ENCODE data around the gene KATNAL2. TPM values are rescaled to one million over a fixed set of nuclear protein-coding genes. Genes with fewer than 3 reads are reported as not detected.

Gene KATNAL2
- total RNA-seq, 1 experiment from 2014 or later = 12.1 TPM

DNA sequence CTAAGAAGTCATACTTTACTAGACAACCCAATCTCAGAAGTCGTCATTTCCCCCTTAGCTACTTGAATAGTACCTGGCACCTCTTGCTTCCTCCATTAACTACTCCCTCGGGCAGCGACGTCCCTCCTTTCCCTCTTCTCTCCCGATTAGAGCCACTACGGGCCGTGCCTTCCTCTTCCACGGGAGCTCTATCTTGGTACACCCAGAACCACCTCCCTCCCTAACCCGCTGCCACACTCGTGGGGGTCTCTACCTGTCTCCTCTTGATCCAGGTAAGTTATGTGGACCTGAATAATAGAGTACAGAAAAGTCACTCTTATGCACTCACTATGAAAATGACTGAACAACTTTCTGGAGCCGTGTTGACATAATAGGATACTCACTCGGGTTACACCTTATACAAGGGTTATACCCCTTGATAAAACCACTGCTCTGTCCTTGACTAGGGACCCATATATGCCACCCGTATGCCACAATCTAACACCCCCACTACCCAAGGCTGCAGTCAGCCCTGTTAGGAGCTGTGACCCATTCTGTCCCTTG is 233.5 kb downstream of the KATNAL2 start:
- no peaks in the 10 kb centered on the region for H3K27me3 Mint-ChIP-seq (ENCODE audit: low read depth)
- peak; percentile 2; the same call in 1 of the 2 replicates for ATAC-seq
- POLR2A ChIA-PET = interaction anchor here (0.6 to 1.1 kb wide), 3 partner anchors 9 to 951 kb away, joined by 3 read pairs; no protein-coding TSS in a partner anchor
- no peak for DNase-seq (ENCODE audit: low spot score)
- TF ChIP-seq, protein P1, sequence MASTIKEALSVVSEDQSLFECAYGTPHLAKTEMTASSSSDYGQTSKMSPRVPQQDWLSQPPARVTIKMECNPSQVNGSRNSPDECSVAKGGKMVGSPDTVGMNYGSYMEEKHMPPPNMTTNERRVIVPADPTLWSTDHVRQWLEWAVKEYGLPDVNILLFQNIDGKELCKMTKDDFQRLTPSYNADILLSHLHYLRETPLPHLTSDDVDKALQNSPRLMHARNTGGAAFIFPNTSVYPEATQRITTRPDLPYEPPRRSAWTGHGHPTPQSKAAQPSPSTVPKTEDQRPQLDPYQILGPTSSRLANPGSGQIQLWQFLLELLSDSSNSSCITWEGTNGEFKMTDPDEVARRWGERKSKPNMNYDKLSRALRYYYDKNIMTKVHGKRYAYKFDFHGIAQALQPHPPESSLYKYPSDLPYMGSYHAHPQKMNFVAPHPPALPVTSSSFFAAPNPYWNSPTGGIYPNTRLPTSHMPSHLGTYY (CRISPR knock-in tag; IDR thresholded peaks at IDR 0.05) = no peak
- TF ChIP-seq MXD4 (CRISPR knock-in tag; IDR thresholded peaks at IDR 0.05; ENCODE audit: borderline replicate concordance) (no peak), ZNF232 (CRISPR knock-in tag; IDR thresholded peaks at IDR 0.05) (no peak), NFATC4 (CRISPR knock-in tag; IDR thresholded peaks at IDR 0.05) (no peak), E2F1 (CRISPR knock-in tag; IDR thresholded peaks at IDR 0.05) (no peak)
- peak overlapping the region; percentile 85 for H3K4me3 Mint-ChIP-seq
- no peaks in the 10 kb centered on the region for H3K9me3 Mint-ChIP-seq
- H3K36me3 Mint-ChIP-seq = peaks cover 6% of the 10 kb centered on the region; the same call in 1 of the 2 replicates
- H3K27ac Mint-ChIP-seq = peak overlapping the region; percentile 84
- peaks cover 22% of the 10 kb centered on the region for H3K4me1 Mint-ChIP-seq
- CTCF ChIA-PET = interaction anchor here (0.6 to 2.8 kb wide), 4 partner anchors 20 to 110 kb away, joined by 3 to 13 read pairs (median 8); no protein-coding TSS in a partner anchor

DNA sequence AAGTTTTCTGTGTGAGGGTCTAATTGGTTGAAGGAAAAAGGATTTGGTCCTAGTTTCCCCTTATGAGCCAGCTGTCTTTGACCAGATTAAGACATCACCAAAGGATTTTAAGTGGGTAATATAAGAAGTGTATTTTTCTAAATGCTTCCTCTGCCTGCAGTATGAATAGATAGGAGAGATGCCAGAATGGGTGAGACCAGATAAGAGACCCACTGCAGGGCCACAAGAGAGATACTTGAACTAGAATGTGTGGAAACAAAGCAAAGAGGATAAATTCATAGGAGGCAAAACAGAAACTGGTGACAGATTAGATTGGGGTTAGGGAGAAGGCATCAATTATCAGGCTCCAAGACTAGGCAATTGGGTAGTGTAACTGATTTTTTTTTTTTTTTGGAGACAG is 234.0 kb downstream of the KATNAL2 start:
- H3K36me3 Mint-ChIP-seq = peaks cover 6% of the 10 kb centered on the region; the same call in 1 of the 2 replicates
- H3K9me3 Mint-ChIP-seq = no peaks in the 10 kb centered on the region
- TF ChIP-seq, protein P1 (CRISPR knock-in tag; IDR thresholded peaks at IDR 0.05) = no peak
- no peak for TF ChIP-seq RELA (CRISPR knock-in tag; IDR thresholded peaks at IDR 0.05; ENCODE audit: borderline replicate concordance)
- TF ChIP-seq GTF2I (CRISPR knock-in tag; conservative IDR thresholded peaks at IDR 0.05) = no peak
- no peak for TF ChIP-seq MAX (CRISPR knock-in tag; IDR thresholded peaks at IDR 0.05)
- TF ChIP-seq IRF1 (CRISPR knock-in tag; IDR thresholded peaks at IDR 0.05) = no peak
- TF ChIP-seq, protein P2, sequence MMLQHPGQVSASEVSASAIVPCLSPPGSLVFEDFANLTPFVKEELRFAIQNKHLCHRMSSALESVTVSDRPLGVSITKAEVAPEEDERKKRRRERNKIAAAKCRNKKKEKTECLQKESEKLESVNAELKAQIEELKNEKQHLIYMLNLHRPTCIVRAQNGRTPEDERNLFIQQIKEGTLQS (CRISPR knock-in tag; conservative IDR thresholded peaks at IDR 0.05) = no peak
- no peak for TF ChIP-seq PREB (CRISPR knock-in tag; IDR thresholded peaks at IDR 0.05; ENCODE audit: borderline replicate concordance)
- no peak for TF ChIP-seq ZNF317 (CRISPR knock-in tag; IDR thresholded peaks at IDR 0.05; ENCODE audit: borderline replicate concordance, low read depth)
- TF ChIP-seq, protein P3, sequence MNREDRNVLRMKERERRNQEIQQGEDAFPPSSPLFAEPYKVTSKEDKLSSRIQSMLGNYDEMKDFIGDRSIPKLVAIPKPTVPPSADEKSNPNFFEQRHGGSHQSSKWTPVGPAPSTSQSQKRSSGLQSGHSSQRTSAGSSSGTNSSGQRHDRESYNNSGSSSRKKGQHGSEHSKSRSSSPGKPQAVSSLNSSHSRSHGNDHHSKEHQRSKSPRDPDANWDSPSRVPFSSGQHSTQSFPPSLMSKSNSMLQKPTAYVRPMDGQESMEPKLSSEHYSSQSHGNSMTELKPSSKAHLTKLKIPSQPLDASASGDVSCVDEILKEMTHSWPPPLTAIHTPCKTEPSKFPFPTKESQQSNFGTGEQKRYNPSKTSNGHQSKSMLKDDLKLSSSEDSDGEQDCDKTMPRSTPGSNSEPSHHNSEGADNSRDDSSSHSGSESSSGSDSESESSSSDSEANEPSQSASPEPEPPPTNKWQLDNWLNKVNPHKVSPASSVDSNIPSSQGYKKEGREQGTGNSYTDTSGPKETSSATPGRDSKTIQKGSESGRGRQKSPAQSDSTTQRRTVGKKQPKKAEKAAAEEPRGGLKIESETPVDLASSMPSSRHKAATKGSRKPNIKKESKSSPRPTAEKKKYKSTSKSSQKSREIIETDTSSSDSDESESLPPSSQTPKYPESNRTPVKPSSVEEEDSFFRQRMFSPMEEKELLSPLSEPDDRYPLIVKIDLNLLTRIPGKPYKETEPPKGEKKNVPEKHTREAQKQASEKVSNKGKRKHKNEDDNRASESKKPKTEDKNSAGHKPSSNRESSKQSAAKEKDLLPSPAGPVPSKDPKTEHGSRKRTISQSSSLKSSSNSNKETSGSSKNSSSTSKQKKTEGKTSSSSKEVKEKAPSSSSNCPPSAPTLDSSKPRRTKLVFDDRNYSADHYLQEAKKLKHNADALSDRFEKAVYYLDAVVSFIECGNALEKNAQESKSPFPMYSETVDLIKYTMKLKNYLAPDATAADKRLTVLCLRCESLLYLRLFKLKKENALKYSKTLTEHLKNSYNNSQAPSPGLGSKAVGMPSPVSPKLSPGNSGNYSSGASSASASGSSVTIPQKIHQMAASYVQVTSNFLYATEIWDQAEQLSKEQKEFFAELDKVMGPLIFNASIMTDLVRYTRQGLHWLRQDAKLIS (CRISPR knock-in tag; IDR thresholded peaks at IDR 0.05; ENCODE audit: borderline replicate concordance) = no peak
- TF ChIP-seq, protein P4, sequence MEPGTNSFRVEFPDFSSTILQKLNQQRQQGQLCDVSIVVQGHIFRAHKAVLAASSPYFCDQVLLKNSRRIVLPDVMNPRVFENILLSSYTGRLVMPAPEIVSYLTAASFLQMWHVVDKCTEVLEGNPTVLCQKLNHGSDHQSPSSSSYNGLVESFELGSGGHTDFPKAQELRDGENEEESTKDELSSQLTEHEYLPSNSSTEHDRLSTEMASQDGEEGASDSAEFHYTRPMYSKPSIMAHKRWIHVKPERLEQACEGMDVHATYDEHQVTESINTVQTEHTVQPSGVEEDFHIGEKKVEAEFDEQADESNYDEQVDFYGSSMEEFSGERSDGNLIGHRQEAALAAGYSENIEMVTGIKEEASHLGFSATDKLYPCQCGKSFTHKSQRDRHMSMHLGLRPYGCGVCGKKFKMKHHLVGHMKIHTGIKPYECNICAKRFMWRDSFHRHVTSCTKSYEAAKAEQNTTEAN (CRISPR knock-in tag; IDR thresholded peaks at IDR 0.05) = no peak
- TF ChIP-seq SP1 (CRISPR knock-in tag; conservative IDR thresholded peaks at IDR 0.05) = no peak
- H3K27ac Mint-ChIP-seq = no peak overlapping the region
- no peak for ATAC-seq
- H3K4me3 Mint-ChIP-seq = peak overlapping the region; percentile 85
- no peaks in the 10 kb centered on the region for H3K27me3 Mint-ChIP-seq (ENCODE audit: low read depth)
- POLR2A ChIA-PET = no interaction called here
- H3K4me1 Mint-ChIP-seq = peaks cover 22% of the 10 kb centered on the region
- no peak for DNase-seq (ENCODE audit: low spot score)
- CTCF ChIA-PET = interaction anchor here (0.6 to 2.8 kb wide), 4 partner anchors 20 to 214 kb away, joined by 3 to 9 read pairs (median 5); no protein-coding TSS in a partner anchor

Data from WTC11 (cell line).